Stimulated activated CD8-positive, alpha-beta memory T cell treated with anti-CD3 and anti-CD28 coated beads, Interleukin-7, amount 100 ng/mL, for 4 hours (primary cell): Measurements from ENCODE around the gene CAMK2D.

Experiments used
- DNase-seq, 2 donors: peaks; one replicate each; pipeline ENCODE4 v3.0.0-alpha.2; 2020; ENCODE audit warnings: low read depth in 2 of 2

Gene CAMK2D

DNA sequence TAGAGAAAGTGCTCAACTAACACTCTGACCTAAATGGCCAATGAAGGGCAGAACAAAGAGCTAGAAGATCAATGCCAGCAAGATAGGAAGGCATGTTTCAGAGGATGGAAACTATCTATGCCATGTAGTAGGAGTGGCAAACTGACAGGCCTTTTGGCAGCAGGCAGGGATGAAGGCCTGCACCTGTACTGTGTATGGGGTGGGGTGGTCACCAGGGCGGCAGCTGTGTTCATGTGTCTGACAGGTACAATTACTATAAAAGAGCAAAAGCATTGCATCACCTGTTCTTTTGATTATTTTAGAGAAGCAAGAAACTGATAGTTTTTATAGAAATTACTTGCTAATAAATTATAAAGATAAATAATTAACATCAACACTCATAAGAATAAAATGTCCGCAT, 239.1 kb downstream of the CAMK2D start:
- DNase-seq = no peak

GRCh38 chr4:113513382-113513781, 248.2 kb downstream of the CAMK2D start:
- DNase-seq = no peak

DNA sequence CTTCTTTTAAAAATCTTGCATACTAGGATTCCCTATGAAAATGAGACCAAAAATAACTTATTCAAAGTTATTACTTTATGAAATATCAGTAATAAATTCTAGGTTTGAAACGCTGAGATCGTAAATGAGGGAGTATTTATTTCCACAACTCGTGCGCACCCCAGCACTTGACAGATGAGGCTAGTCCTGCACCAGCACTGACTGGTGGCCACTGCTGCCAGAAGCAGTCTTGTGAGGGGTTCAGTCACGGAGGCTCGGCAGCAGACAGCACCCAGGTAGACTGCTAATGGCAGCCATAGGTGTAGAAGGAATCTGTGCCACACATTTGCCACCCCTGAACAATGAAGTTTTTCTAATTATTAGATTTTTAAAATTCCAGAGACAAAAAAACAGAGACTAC, 248.7 kb downstream of the CAMK2D start:
- DNase-seq = no peak

- no peak for DNase-seq
These were observed 249.6 kb downstream of the CAMK2D start for GRCh38 chr4:113511944-113512343.

DNA sequence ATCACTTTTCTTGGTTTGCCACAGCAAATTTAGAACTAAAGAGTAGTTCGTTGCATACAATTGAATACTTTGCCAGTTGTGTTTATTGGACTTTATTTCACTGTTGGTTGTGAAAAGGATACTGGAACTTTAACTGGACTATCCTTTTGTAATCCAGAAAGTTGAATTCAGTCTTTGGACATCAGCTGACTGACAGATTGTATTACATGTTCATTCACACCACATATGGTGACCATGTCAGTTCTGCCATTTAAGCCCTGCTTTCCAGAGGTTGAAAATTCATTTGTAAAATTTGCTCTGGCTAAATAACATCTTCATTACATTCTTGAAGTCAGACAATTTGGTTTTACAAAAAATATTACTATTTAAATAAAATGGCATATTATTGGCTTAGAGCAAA, 251.7 kb downstream of the CAMK2D start:
- no peak for DNase-seq

GRCh38 chr4:113505044-113505443, 256.5 kb downstream of the CAMK2D start:
- no peak for DNase-seq

DNA sequence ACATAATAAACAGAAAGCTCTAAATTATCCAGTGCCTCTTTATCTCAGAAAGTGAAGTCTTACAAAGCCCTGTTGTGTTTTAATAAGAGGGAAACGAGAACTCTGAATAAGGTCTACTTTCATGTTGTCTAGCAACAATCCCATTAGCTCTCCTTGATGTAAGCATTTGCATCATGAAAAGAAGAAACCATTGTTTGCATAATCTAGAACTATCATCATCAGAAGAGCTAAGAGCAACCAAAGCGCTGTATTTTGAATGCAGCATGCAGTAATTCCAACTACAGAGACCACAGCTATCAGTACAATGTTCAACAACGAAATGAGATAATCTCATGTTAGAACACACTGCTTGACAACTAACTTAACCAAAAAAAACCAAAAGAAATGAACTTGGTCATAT, 257.1 kb downstream of the CAMK2D start:
- DNase-seq = no peak

- no peak for DNase-seq
These were observed 257.8 kb downstream of the CAMK2D start for GRCh38 chr4:113503691-113504090.

DNA sequence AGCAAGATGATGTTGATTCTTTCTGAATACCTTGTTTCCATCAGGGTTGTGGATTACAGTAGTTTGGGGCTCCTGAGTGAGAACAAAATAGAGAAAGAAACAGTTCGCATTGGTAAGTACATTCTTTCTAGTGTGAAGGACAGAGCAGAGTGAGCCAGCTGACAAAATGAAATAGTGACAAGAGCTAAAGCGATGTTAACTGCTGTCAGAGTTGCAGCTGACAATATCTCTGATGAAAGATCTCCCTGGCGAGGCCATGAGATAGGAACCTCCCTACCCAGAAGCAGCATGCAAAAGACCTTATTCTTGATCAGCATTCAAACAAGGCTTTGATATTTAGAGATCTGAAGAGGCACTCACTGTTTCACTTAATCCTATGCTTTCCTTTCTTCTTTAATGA, 258.6 kb downstream of the CAMK2D start:
- DNase-seq = no peak

DNA sequence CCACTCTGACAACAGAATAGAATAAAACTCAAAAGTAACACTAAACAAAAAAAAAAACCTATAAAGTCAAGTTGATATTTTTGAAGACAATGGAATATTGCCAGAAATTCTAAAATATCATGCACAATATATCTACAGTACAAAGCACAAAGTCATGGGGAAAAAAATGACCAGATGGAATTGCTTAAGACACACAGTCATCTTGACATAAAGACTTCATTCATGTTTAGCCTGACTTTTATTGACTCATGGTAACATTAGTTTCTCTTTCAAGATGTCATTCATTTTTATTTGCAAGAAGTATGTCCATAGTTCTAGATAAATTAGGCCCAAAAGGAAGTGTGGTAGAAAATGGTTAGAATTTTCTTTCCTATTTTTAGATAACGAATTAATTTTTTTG, 259.1 kb downstream of the CAMK2D start:
- no peak for DNase-seq

- DNase-seq = no peak
These were observed 261.1 kb downstream of the CAMK2D start for GRCh38 chr4:113500424-113500823.

DNA sequence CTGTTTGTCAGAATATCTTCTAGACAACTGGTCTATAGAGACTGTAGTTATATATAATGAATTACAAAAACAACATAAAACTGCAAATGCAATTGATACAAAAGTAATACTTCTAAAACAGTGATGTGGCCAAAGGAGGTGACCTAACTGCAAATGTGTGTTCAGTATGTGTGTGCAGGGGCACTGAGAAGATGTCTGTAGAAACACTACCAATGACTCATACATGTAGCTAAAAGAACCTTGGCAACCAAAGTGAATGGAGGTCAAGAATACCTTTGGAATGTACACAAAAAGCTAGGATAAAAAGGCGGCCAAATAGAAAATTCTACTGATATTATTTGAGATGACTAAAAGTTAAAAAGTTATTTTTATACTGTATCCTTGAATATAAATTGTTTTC, 261.8 kb downstream of the CAMK2D start:
- no peak for DNase-seq

- DNase-seq = no peak
These were observed 262.4 kb downstream of the CAMK2D start for GRCh38 chr4:113499166-113499565.

DNA sequence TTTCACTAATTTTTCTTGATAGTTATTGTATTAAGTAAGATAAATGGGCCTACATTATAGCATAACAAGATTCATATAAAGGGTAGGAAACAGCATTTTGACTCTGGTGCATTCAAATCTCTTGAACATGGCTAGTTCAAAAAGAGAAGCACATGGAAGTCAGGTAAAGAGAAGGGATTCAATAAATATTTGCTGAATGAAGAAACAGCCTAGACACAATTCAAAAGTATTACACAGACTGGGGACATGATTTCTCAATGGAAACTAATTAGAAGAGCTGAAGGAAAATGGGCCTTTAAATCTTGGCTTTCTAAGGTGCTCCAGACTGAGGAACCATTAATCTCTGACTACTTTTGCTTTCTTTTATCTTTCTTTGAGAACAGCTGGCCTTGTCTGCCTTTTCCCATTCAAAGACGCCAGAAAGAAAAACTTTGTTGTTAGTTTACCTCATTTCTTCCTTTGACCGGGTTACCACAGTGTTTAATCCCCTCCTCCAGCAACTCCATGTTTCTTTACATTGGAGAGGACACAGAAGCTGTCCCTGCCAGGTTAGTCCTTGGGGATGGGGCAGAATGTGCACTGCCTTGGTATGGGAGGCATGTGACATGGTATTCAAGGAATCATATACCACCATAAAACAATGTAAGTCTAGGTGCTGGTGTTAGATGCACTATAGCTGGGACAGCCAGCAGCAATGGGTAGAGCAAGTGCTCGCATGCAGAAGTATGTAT, 264.2 kb downstream of the CAMK2D start:
- no peak for DNase-seq

- DNase-seq = no peak
These were observed 264.8 kb downstream of the CAMK2D start for GRCh38 chr4:113496698-113497097.

- no peak for DNase-seq
These were observed 265.7 kb downstream of the CAMK2D start for GRCh38 chr4:113495790-113496189.

GRCh38 chr4:113483131-113483530, 278.4 kb downstream of the CAMK2D start:
- DNase-seq = no peak

DNA sequence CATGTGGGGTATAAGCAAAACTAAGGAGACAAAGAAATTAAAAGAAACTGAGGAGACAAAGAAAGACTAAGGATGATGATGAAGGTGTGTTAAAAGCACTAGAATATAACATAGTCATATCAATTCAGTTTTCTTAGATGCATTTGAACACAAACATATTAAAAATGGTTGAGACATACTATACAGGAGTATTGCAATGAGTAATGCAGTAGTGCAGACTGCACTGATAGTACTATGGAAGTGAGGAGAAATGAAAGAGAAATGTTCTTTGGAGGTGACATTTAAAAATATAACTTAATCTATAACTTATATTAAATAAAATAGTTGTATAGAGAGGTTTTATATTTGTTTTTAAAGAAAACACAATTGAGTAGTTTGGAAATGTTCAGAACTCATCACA, 279.2 kb downstream of the CAMK2D start:
- no peak for DNase-seq

- DNase-seq = no peak
These were observed 279.7 kb downstream of the CAMK2D start for GRCh38 chr4:113481820-113482219.

GRCh38 chr4:113480109-113480508, 281.4 kb downstream of the CAMK2D start:
- no peak for DNase-seq

DNA sequence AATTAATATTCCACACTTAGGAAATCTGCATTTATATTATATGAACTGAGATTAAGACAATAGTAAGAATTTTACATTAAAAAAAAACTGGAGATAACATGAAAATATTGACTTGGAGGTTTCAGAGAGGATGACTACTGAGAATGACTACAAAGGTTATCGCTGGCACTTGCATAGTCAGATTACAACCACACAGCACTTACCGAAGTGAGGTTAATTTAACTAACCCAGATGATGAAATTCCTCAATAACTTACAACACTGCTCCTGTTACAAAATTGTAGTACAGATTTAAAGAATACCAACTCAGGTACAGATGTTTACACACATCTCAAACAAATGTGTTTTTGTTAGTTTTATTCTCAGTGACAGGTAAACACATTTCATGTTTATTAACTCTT, 283.5 kb downstream of the CAMK2D start:
- DNase-seq = no peak

DNA sequence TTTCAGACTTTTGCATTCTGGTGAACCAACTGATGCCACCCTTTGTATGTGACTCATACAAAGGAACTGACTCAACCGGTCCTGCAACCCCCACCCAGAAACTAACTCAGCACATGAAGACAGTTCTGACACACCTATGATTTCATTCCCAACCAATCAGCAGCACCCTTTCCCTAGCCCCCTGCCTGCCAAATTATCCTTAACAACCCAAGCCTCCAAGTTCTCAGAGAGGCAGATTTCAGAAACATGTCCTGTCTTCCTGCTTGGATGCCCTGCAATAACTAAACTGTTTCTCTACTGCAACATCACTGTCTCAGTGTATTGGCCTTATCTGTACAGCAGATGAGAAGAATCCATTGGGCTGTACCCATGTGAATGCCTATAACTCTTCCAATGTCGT, 284.7 kb downstream of the CAMK2D start:
- peak in 1 of 2 donors; percentile 14 for DNase-seq

DNA sequence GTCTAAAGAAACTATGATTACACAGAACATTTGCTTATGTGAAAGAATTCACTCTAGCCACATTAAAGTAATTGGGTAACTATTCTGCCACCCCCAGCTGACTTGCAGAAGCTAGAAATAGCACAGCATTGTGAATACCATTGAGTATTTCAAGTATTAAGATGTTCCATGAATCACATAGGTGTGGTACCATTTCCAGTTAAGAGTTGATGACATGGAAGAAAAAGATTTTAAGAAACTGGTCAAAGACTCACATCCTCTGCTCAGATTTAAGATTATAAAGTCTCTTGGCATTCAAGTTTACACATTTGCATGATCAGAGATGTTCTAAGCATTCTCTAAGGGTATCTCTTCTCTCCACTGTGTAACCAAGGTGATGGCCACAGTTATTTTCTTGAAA, 287.5 kb downstream of the CAMK2D start:
- DNase-seq = no peak

DNA sequence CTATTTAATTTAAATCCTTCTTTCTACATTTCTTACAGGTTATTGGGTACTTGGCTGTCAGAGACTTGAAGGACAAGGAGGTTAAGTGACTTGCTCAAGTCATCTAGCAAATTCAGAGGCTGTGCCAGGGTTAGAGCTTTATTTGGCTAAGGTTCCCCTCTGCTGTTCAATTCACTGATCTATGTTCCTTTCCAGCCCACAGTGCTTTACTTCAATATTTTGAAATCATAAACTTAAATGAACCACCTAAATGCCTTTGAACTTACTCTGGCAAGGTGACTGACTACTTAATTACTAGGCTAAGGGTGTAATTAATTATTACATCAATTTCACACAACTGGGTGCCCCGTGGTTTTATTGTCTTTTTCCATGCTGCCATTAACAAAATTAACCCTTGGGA, 288.7 kb downstream of the CAMK2D start:
- DNase-seq = no peak
